GM19467 (cell line): ENCODE data around the gene MAP3K4.
A peak's percentile ranks its signal among the peaks of the same experiment; 100 is the strongest.

Experiments used
- ATAC-seq: cut with Tn5 transposase; IDR thresholded peaks from one replicate; pipeline ENCODE4 v1.9.1; 2021; ENCODE audit warnings: mild to moderate bottlenecking, moderate library complexity; ENCODE audit not compliant: unreplicated experiment

The MAP3K4 gene

DNA sequence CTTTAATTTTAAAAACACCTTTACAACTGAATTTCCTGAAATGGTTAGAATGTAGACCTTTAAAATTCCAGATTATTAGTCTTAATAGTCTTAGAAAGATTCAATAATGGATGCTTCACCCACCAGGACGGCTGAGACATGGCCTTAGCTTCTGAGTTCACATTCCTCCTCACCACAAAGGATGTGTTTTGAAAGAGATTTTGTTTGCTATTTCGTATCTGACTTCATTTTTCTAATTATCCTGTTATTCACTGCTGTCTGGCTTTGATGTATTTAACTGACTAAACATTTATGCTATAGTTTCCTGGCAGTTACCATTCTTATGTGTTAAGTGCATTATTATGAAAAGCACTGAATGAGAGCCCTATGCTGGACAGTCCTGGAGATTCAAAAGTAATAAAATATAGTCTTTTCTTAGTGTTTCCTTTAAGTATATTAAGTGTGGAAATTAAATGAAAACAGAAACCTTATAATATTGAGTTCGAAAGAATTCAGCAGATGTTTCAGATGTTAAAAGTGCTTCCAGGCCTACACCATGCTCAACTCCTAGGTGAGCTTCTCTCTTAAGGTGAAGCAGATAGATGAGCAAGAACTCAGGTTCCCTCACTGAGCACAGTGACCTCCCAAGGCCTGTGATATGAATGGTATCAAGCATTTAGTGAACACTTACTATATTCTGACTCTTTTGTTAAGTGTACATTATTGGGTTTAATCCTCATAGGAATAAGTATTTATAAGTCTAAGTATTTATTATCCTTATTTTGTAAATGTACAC is 40.3 kb downstream of the MAP3K4 start:
- no peak for ATAC-seq

DNA sequence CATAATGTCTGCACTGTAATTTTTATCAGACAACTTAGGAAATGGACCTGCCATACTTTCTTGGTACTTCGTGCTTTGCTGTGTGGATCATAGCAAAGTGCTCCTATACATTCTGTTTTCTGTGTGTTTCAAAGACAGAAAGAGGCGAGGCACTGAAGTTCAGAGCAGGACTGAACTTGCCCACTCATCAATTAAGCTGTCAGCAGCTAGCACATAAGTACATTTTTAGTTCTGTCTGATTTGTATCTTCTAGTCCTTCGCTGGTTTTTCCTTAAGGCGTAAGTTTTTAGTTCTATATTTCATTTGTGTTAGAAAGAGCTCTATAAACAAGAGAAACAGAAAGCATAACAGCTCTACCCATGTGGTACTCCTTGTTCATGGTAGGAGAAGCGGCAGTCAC is 42.1 kb downstream of the MAP3K4 start:
- no peak for ATAC-seq

GRCh38 chr6:161035182-161035980 is 43.8 kb downstream of the MAP3K4 start:
- ATAC-seq = peak; percentile 36

- no peak for ATAC-seq
Measured at GRCh38 chr6:161035981-161036263, 44.4 kb downstream of the MAP3K4 start.

GRCh38 chr6:161037873-161038228 is 46.3 kb downstream of the MAP3K4 start:
- no peak for ATAC-seq

DNA sequence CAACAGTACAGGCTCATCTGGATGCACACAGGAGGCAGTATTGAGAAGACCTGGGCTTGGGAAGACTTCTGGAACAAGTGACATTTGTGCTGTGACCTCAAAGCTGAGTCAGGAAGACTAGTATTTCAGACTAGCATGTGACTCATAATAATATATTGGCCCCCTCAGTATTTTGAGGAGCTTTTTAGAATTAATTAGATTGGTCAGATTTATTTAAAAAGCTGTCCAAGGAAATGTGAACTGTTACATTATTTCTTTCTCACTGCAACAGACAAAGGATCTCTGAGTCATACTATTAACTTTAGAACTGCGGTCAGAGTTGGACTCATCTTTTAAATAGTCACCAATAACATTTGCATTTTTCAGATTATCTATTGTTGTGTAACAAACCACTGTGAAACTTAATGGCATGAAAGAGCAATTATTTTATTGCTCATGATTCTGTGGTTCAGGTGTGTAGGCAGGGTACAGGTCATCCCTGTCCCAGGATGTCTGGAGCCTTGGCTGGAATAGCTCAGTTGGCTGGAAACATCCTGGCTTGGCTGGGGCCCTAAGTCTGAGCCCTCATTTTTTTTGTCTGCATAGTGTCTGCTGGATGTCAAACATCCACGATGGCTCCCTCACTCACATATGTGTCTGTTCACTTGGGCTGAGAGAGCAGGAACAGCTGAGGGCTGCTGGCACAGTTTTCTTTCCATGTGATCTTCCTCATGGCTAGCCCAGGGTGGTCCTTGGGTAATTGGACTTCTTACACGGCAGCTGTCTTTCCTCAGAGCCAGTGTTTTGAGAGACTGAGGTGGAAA is 46.9 kb downstream of the MAP3K4 start:
- peak; percentile 83 for ATAC-seq

DNA sequence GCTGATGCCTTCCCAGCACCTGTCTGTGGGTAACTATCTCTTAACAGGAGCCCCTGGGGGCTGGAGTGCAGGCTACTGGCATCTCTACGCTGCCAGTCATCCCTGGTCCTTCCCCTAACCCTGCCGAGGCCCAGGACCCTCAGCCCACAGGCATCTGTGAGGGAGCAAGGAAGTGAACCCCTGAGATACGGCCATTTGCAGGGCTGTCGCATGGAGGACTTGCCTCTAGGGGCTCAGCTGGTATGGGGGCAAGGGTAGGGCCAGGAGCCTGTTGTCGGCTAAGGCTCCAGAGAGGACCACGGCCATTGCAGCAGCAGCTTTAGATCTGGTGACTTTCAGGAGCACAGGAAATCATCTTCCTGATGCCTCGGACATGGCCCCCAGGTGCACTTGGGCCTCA is 49.7 kb downstream of the MAP3K4 start:
- ATAC-seq = no peak

DNA sequence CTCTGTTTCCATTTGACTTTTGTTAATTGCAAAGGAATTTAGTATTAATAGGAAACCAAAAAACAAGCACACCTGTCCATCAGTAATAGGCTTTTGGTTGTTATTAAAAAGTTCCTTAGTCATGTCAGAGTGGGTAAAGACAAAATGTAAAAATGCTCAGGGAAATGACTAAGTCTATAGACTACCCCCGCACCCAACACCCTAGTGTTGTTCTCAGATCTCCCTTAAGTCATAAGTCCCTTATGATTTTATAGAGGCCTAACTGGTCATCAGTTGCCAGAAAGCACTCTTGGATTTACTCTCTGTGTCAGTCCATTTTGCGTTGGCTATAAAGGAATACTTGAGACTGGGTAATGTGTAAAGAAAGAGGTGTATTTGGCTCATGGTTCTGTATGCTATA is 52.8 kb downstream of the MAP3K4 start:
- no peak for ATAC-seq

GRCh38 chr6:161048641-161049040 is 57.1 kb downstream of the MAP3K4 start:
- ATAC-seq = no peak

DNA sequence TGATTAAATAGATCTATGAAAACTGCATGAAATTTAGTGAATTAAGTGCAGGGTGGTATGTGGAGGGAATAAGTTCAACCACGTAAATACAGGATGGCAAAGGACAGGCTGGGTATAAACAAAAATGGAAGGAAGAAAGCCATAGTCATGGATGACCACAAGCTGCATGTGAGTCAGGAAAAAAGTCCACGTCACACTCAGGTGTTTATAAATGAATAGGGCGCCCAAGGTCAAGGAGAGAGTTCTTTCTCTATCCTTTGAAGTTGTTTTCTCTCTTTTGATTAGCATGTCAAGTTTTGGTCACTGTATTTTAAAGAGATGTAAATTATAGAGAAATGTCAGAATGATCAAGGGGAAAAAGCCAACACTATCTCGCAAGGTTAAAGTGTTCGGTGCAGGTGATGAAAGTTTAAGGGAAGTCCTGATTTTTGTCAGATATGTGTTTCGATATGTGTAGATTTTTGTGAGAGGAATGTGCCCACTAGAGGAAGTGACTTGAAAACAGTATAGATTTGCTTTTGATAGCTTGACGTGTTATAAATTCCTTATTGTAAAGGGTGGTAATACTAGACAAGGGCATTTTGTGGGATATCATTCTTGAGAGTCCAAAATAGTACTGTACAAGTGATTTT is 58.7 kb downstream of the MAP3K4 start:
- no peak for ATAC-seq

- no peak for ATAC-seq
Measured at GRCh38 chr6:161053103-161053502, 61.5 kb downstream of the MAP3K4 start.

DNA sequence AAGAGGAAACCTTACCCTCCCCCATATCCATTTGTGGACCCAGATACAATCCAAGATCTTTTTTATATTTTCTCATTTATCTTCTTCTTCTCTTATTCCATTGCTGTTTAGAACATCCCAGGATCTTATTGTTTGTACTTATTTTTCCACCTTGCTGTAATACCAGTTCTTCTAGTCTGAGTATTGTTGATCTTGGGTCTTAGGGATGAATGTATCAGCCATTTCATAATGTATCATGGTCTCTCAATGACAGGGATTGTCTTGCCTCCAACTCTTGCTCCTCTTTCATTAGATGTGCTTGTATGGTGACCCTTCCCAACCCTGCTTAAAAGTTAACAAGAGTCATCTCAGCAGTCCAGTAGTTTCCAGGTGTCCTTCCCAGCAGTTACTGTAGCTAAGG is 63.3 kb downstream of the MAP3K4 start:
- no peak for ATAC-seq

DNA sequence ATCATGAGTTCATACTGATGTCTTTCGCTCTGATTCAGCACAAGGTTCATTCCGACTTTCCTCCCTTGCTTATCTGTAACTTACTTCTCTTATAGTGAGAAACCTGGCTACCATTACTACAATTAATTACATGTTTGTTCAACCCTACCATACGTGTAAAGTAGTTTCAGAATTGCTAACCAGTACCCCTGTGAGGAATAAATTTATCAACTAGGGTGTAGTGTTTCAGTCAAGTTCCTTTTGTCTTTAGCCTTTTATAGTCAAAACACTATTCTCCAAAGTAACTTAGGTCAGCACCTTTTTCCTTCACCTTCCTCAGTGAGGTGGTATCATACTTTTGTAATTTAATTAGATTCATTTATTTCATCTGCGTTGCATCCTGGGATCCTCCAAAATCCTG is 64.9 kb downstream of the MAP3K4 start:
- no peak for ATAC-seq

- ATAC-seq = no peak
Measured at GRCh38 chr6:161057103-161058091, 65.8 kb downstream of the MAP3K4 start.

DNA sequence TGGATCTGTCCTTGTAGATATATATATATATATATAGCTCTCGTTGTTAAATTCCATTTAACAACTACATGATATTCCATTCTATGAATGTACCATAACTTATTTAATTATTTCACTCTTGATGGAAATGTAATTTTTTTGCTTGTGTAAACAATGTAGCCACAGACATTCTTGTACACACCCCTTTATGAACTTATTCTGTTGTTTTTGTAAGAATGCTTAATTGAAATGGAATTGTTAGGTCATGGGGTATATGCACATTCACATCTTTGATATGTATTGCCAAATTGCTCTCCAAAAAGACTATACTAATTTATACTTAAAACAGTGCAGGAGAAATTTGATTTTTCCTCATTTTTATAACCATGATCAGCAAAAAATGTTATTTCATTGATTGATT is 67.2 kb downstream of the MAP3K4 start:
- no peak for ATAC-seq

DNA sequence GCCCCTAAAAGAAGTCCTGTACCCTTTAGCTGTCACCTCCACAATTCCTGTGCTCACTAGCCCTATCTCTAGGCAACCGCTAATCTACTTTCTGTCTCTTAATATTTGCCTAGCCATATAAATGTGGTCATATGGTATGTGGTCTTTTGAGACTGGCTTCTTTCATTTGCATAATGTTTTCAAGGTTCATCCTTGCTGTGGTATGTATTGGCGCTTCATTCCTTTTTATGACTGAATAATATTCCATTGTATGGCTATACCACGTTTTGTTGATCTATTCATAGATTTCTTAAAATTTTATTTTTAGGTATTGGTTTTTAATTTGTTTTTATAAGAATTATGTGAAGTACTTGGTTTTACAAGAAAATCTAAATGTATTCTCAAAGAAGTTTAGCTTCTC is 70.0 kb downstream of the MAP3K4 start:
- no peak for ATAC-seq

DNA sequence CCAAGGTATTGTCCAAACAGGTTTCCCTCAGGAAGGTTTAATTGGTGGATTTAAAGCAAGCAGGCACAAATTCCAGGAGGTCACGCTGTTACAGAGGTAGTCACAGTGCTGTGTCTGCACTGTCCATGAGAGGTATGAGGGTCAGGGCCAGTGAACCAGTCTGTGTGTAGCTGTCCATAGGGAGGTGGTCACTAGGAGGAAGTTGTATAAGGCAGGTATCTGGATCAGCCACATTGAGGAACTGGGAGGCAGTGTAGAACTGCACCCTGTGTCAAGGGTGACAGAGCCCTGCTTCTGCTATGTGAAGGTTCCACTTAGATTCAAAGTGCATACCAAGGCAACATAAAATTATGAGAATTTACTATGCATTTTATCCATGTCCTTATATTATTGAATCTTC is 73.3 kb downstream of the MAP3K4 start:
- ATAC-seq = no peak

GRCh38 chr6:161066511-161066910 is 74.9 kb downstream of the MAP3K4 start:
- ATAC-seq = no peak

GRCh38 chr6:161067749-161068148 is 76.2 kb downstream of the MAP3K4 start:
- ATAC-seq = no peak

DNA sequence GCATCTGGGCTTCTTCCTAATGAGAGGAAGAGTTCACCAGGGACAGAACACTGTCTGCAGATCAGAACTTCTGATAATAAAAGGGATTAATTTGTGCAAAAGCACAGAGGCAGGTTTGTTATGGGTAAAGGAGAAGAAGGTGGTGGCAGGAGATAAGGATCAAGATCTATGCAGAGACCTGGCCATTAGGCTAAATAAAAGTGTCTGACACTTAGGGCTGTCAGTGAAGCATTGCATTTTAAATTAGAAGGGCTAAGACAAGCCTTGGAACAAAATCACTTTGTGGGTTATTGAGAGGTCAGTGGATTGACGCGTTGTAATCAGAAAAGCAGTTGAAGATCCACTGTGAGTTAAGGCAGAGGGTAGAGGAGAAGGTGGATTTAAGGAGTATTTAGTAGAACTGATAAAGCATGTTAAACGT is 76.8 kb downstream of the MAP3K4 start:
- ATAC-seq = no peak
